ENCODE results near the gene SNTG2. TPM values are rescaled to one million over a fixed set of nuclear protein-coding genes. Genes with fewer than 3 reads are reported as not detected.
"Not testable (repeated sequence)": the region's sequence is repeated elsewhere in the genome, so short reads cannot be mapped to it uniquely, and the experiment has no call there.

SNTG2 gene
- total RNA-seq, 1 donor from 2014 or later = 23.2 TPM

DNA sequence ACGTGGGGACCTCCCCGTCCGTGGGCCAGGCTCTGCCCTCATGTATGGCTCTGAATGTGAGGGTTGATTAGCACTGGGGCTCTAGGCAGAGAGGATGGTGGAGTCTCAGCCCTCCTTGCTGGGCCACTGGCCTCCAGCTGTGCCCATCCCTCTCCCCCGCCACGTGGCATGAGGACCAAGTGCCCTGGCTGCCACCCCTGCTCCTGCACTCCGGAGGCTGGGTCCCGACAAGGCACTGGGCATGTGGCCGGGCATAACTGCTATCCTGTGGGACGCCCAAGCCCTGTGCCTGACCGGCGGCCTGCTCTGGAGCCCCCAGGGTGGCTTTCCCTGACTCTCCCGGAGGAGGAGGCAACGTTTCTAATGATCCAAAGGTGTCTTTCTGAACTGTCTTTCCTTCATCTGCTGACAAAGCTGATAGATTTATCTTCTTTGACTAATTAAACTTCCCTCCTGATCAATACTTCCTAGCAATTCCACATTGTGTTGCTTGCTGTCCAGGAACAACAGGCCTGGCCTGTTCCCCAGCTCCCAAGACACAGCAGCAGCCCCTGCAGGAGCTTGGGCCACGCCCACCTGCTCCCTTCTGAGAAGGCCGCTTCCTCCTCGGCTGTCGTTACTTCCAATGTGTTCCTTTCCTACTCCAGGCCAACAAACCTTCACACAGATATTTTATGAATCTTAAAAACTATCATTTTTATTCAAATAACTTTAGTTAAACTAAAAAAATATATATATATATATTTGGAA, 132.0 kb downstream of the SNTG2 start:
- peak; percentile 34 for DNase-seq (ENCODE audit: low spot score)
- TF ChIP-seq, protein P1, sequence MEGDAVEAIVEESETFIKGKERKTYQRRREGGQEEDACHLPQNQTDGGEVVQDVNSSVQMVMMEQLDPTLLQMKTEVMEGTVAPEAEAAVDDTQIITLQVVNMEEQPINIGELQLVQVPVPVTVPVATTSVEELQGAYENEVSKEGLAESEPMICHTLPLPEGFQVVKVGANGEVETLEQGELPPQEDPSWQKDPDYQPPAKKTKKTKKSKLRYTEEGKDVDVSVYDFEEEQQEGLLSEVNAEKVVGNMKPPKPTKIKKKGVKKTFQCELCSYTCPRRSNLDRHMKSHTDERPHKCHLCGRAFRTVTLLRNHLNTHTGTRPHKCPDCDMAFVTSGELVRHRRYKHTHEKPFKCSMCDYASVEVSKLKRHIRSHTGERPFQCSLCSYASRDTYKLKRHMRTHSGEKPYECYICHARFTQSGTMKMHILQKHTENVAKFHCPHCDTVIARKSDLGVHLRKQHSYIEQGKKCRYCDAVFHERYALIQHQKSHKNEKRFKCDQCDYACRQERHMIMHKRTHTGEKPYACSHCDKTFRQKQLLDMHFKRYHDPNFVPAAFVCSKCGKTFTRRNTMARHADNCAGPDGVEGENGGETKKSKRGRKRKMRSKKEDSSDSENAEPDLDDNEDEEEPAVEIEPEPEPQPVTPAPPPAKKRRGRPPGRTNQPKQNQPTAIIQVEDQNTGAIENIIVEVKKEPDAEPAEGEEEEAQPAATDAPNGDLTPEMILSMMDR (IDR thresholded peaks at IDR 0.05; ENCODE audit: unreplicated experiment) = no peak
- H3K36me3 Mint-ChIP-seq (ENCODE audit: low read depth, unreplicated experiment) = no peaks in the 10 kb centered on the region
- peaks cover 6% of the 10 kb centered on the region for H3K27me3 Mint-ChIP-seq (ENCODE audit: unreplicated experiment)
- no peak overlapping the region for H3K27ac Mint-ChIP-seq (ENCODE audit: unreplicated experiment)
- no peak overlapping the region for H3K4me3 Mint-ChIP-seq (ENCODE audit: unreplicated experiment)
- H3K4me1 Mint-ChIP-seq (ENCODE audit: unreplicated experiment) = peaks cover 3% of the 10 kb centered on the region
- no peaks in the 10 kb centered on the region for H3K9me3 Mint-ChIP-seq (ENCODE audit: unreplicated experiment)

DNA sequence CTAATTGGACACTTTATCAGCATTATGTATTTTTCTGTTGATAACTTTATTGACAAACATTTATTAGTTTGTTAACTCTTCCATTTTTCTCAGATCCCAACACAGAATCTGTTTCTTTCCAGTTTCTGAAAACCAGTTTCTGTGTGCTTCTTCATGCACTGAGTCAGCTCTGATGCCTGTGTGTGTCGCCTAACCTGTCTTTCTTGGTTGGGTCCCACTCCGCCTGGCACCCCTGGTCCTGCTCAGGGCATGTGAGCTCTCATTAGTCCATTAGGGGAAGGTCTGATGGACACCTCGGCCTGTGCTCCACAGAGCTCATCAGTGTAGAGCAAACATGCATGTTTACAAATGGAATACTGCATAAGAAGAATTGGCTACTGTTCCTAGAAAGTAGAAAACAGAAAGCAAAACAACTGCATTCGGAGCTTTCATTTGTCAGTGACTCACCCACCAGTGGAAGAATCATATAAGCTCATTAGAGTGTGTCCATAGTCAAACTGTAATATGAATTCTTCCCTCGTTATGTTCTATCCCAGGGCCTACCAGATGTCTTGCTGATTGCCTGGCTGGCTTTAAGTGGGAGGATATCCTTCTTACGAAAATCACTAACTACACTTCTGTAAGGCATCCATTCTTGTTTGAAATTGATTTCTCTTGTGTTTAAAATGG, 137.7 kb downstream of the SNTG2 start:
- no peak for DNase-seq (ENCODE audit: low spot score)
- Mint-ChIP-seq H3K4me1 (ENCODE audit: unreplicated experiment) (no peaks in the 10 kb centered on the region), H3K27ac (ENCODE audit: unreplicated experiment) (no peak overlapping the region), H3K27me3 (ENCODE audit: unreplicated experiment) (peaks cover 6% of the 10 kb centered on the region), H3K4me3 (ENCODE audit: unreplicated experiment) (no peak overlapping the region), H3K36me3 (ENCODE audit: low read depth, unreplicated experiment) (no peaks in the 10 kb centered on the region), H3K9me3 (ENCODE audit: unreplicated experiment) (no peaks in the 10 kb centered on the region)
- TF ChIP-seq, protein P1 (IDR thresholded peaks at IDR 0.05; ENCODE audit: unreplicated experiment) = no peak

DNA sequence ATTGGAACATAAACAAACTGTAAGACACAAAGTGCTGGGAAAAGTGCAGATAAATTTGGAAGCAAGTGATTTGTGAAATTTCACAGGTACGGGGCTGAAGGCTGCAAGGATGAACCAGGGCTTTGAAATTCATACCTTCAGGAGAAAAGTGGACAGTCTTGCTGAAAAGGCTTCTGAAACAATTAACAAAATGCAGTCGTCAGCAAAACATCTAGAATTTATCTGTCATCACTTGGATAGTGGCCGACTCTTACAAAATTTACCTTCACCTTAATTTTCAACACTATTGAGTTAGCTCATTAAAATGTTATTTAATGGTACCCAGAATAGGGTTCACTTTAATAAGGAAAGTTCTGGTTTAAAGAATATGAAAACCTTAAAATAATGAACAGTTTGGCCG, 138.3 kb downstream of the SNTG2 start:
- Mint-ChIP-seq H3K4me3 (ENCODE audit: unreplicated experiment) (no peak overlapping the region), H3K27ac (ENCODE audit: unreplicated experiment) (no peak overlapping the region), H3K4me1 (ENCODE audit: unreplicated experiment) (no peaks in the 10 kb centered on the region), H3K9me3 (ENCODE audit: unreplicated experiment) (no peaks in the 10 kb centered on the region), H3K36me3 (ENCODE audit: low read depth, unreplicated experiment) (no peaks in the 10 kb centered on the region), H3K27me3 (ENCODE audit: unreplicated experiment) (peaks cover 6% of the 10 kb centered on the region)
- TF ChIP-seq, protein P1 (IDR thresholded peaks at IDR 0.05; ENCODE audit: unreplicated experiment) = no peak
- no peak for DNase-seq (ENCODE audit: low spot score)

DNA sequence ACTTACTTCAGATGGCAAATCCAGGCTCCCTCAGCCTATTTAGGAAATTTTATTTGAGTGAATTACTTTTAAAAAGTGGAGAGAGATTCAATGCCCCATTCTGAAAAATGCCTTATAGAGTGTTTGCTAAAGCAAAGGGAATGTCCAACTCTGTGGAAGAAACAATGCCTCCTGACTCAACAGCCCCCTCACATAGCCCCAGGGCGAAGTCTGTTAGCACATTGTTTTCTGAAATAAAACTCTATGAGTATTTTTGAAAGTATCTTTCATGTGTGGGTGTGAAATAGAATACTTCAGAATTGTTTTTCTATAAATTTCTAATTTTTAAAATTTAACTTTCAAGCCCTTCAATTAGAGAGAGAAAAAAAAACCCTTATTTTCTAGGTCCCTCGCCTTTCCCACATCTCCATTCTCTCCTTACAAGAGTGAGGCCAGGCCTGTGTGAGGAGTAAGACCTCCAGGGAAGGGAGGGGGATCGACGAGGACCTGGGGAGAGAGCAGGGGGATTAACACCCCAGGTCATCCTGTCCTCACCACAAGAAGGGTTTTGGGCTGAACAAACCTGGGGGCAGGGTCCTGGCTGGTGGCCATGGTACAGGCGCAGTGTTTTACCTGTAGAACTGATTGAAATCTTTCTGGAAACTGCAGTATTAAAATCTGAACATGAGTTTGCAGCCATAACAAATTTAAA, 141.4 kb downstream of the SNTG2 start:
- H3K36me3 Mint-ChIP-seq (ENCODE audit: low read depth, unreplicated experiment) = no peaks in the 10 kb centered on the region
- H3K4me1 Mint-ChIP-seq (ENCODE audit: unreplicated experiment) = peaks cover 3% of the 10 kb centered on the region
- no peak for DNase-seq (ENCODE audit: low spot score)

DNA sequence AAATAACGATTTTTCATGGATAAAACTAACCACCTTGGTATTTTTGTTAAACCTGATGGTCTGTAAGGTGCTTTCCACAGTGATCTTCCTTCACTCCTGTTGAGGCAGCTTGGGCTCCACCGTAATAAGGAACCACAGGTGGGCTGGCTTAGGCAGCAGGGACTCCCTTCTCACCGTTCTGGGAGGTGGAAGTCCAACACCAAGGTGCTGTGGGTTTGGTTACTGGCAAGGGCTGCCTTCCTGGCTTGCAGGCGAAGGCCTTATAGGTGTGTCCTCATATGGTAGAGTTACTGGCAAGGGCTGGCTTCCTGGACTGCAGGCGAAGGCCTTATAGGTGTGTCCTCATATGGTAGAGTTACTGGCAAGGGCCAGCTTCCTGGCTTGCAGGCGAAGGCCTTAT, 143.0 kb downstream of the SNTG2 start:
- not testable (repeated sequence) for H3K27me3 Mint-ChIP-seq (ENCODE audit: unreplicated experiment); H3K4me3 Mint-ChIP-seq (ENCODE audit: unreplicated experiment); H3K9me3 Mint-ChIP-seq (ENCODE audit: unreplicated experiment); H3K36me3 Mint-ChIP-seq (ENCODE audit: low read depth, unreplicated experiment); DNase-seq (ENCODE audit: low spot score); H3K27ac Mint-ChIP-seq (ENCODE audit: unreplicated experiment); H3K4me1 Mint-ChIP-seq (ENCODE audit: unreplicated experiment)

More for the DNA sequence above, 141.4 kb downstream of the SNTG2 start:
- Mint-ChIP-seq H3K27me3 (ENCODE audit: unreplicated experiment) (peaks cover 2% of the 10 kb centered on the region), H3K4me3 (ENCODE audit: unreplicated experiment) (no peak overlapping the region), H3K9me3 (ENCODE audit: unreplicated experiment) (no peaks in the 10 kb centered on the region), H3K27ac (ENCODE audit: unreplicated experiment) (no peak overlapping the region)
- TF ChIP-seq, protein P1 (IDR thresholded peaks at IDR 0.05; ENCODE audit: unreplicated experiment) = no peak

Measured in endothelial cell (in vitro differentiated cells).